ENCODE results near the gene TGM2. TPM values are rescaled to one million over a fixed set of nuclear protein-coding genes. Genes with fewer than 3 reads are reported as not detected.

TGM2 gene
- total and polyA plus RNA-seq, 2 donors (not counting 3 experiments of a cell fraction or from before 2014, with no cell fraction given), result 861 to 868 TPM

DNA sequence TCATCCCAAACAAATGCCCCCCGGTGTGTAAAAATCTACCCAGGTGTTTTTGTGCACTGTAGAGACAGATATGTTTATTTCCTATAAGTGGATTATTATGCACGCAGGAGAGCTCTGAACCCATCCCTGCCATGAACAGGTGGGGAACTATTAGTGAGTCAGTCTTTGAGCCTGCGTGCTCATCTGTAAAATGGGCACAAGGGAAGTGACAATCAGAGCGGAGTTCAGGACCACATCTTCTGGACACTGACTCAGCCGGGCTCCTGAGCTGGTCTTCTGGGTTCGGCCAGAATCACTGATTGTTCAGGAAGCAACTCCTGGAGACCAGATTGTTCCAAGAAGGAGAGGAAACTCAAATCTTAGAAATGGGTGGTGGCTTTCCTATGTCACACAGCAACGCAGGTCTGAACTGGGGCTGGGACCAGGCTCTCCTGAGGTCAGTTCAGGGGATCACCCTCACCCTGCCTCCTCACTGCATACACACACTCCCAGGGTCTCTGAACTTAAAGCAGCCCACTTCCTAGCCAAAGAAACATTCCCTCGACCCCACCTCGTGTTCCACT, 27.3 kb upstream of the TGM2 start:
- no peak for FAIRE-seq
- Histone ChIP-seq H3K27ac (ENCODE audit: insufficient read depth, low read depth, low read length) (no peak overlapping the region), H2AFZ (ENCODE audit: low read depth, low read length) (no peak overlapping the region), H3K4me1 (ENCODE audit: control insufficient read depth, extremely low read depth, insufficient read depth, low read length) (peaks cover 5% of the 10 kb centered on the region), H3K9me1 (replicated peaks; ENCODE audit: control insufficient read depth, extremely low read depth, insufficient read depth, low read length) (no peaks in the 10 kb centered on the region), H4K20me1 (replicated peaks; ENCODE audit: control insufficient read depth, extremely low read depth, insufficient read depth, low read length) (no peaks in the 10 kb centered on the region), H3K9ac (replicated peaks; ENCODE audit: extremely low read depth, insufficient read depth, low read length) (no peak overlapping the region), H3K4me2 (ENCODE audit: insufficient read depth, low read length) (no peak overlapping the region), H3K79me2 (ENCODE audit: control insufficient read depth, insufficient read depth, low read length) (no peaks in the 10 kb centered on the region), H3K36me3 (ENCODE audit: control insufficient read depth in 2 of 2, extremely low read depth in 1 of 2, insufficient read depth in 2 of 2, low read length in 2 of 2) (no peaks in the 10 kb centered on the region), H3K27me3 (ENCODE audit: control insufficient read depth in 2 of 2, insufficient read depth in 2 of 2, low read length in 2 of 2) (no peaks in the 10 kb centered on the region), H3K4me3 (replicated peaks in 1 of 3; ENCODE audit: insufficient read depth in 1 of 3, low read depth in 1 of 3, low read length in 3 of 3) (no peak overlapping the region), H3K9me3 (replicated peaks; ENCODE audit: control insufficient read depth, insufficient read depth, low read length) (no peaks in the 10 kb centered on the region)
- no TSS peak for BruUV-seq (replicated peaks)
- dilution Hi-C loops (cut with MboI; ENCODE audit: extremely low pct_ligation_motif_present, low sequenced_read_pairs) (no loop called here), intact Hi-C loops (cut with micrococcal nuclease) (no loop called here)
- CTCF ChIA-PET, result interaction anchor here (0.9 to 3.2 kb wide), 3 partner anchors 11 to 23 kb away, joined by 3 to 11 read pairs (median 6); no protein-coding TSS in a partner anchor
- no peak for DNase-seq (ENCODE audit: low read depth, low spot score)
- no peak for TF ChIP-seq JUN (IDR thresholded peaks at IDR 0.05; ENCODE audit: borderline replicate concordance, insufficient read depth, insufficient read length, low read depth)
- TF ChIP-seq, protein P1, sequence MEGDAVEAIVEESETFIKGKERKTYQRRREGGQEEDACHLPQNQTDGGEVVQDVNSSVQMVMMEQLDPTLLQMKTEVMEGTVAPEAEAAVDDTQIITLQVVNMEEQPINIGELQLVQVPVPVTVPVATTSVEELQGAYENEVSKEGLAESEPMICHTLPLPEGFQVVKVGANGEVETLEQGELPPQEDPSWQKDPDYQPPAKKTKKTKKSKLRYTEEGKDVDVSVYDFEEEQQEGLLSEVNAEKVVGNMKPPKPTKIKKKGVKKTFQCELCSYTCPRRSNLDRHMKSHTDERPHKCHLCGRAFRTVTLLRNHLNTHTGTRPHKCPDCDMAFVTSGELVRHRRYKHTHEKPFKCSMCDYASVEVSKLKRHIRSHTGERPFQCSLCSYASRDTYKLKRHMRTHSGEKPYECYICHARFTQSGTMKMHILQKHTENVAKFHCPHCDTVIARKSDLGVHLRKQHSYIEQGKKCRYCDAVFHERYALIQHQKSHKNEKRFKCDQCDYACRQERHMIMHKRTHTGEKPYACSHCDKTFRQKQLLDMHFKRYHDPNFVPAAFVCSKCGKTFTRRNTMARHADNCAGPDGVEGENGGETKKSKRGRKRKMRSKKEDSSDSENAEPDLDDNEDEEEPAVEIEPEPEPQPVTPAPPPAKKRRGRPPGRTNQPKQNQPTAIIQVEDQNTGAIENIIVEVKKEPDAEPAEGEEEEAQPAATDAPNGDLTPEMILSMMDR (IDR thresholded peaks at IDR 0.05; ENCODE audit: extremely low read depth in 1 of 2, insufficient read depth in 1 of 2, low read depth in 1 of 2, low read length in 2 of 2), result no peak
- TF ChIP-seq EZH2 (IDR thresholded peaks at IDR 0.05; ENCODE audit: borderline replicate concordance, low read depth, low read length, severe bottlenecking), result no peak
- TF ChIP-seq FOS (IDR thresholded peaks at IDR 0.05; ENCODE audit: borderline replicate concordance, insufficient read depth, low read length), result no peak
- no peak for TF ChIP-seq MYC (IDR thresholded peaks at IDR 0.05; ENCODE audit: low read depth, low read length)
- no peak for TF ChIP-seq MAX (IDR thresholded peaks at IDR 0.05; ENCODE audit: insufficient read depth, insufficient read length)
- TF ChIP-seq POLR2A (IDR thresholded peaks at IDR 0.05; ENCODE audit: low read depth, low read length), result no peak
- POLR2A ChIA-PET, result no interaction called here
